SH-SY5Y (cell line): ENCODE measurements around the gene EVA1B.

Source experiments
- GATA2 ChIP-seq: IDR thresholded peaks from 2 replicates; pipeline ENCODE4 v1.6.1; 2011; ENCODE audit warnings: mild to moderate bottlenecking, low read depth, low read length
- GATA3 ChIP-seq: IDR thresholded peaks from 2 replicates; pipeline ENCODE4 v1.6.1; 2011; ENCODE audit warnings: low read depth, mild to moderate bottlenecking, low read length, moderate library complexity

DNA sequence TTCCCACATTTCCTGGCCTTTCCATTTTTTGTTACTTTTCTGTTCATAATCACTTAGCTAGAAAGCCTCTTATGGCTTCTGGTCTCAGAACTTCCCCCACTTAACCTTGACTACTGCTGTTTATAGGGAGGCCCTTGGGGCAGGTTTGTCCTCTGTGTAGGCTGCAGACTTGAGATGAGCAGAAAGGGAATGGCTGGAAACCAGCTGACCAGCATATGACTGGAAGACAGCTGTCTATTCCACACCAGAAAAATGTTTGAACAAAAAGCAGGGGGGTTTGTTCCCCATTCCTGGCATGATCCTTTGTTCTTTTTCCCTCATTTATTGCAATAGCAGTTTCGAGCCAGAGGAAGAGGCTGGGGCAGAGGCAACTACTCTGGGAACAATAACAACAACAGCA is 22.2 kb downstream of the EVA1B start:
- no peak for TF ChIP-seq GATA2
- no peak for TF ChIP-seq GATA3
